Colonic mucosa (tissue), 4 donors: ENCODE results near the gene SAP30L. TPM values are rescaled to one million over a fixed set of nuclear protein-coding genes. Genes with fewer than 3 reads are reported as not detected.

Source experiments
- DNase-seq: peaks from one replicate; pipeline ENCODE4 v3.0.0-alpha.2; 2020
- H3K27ac ChIP-seq: fragments of 200-600 bp; one replicate; pipeline ENCODE4 v1.8.0; 2021
- H3K27me3 ChIP-seq: fragments of 200-600 bp; one replicate; pipeline ENCODE4 v1.8.0; 2021
- H3K36me3 ChIP-seq: fragments of 200-600 bp; one replicate; pipeline ENCODE4 v1.8.0; 2021
- H3K4me1 ChIP-seq: fragments of 200-600 bp; one replicate; pipeline ENCODE4 v1.8.0; 2021; ENCODE audit warnings: mild to moderate bottlenecking
- H3K4me3 ChIP-seq: fragments of 200-600 bp; one replicate; pipeline ENCODE4 v1.8.0; 2021
- H3K9ac ChIP-seq, 2 donors: one replicate each; pipeline ENCODE4 v1.7.0; 2013; ENCODE audit warnings: control low read depth in 2 of 2, low read depth in 2 of 2, low read length in 2 of 2
- H3K9me3 ChIP-seq: fragments of 200-600 bp; one replicate; pipeline ENCODE4 v1.8.0; 2021
- CTCF ChIP-seq: fragments of 200-600 bp; IDR thresholded peaks from one replicate; pipeline ENCODE4 v1.8.0; 2022; ENCODE audit warnings: antibody characterized with exemption, mild to moderate bottlenecking
- intact Hi-C: fragments of 100-400 bp; cut with DNase I; formaldehyde crosslinking; loops from one replicate; pipeline ENCODE4 v1.14.1; 2022
- total RNA-seq, 2 donors: library from RNA; stranded (reverse); fragmentation: NEBNext Ultra II Directional in 1 of 2; extraction: Animal tissue kit (Norgen Biotek cat#: 25700) in 1 of 2; gene quantifications; one replicate each; pipeline ENCODE4 v1.2.1, GENCODE V29; 2021
- donor health status: healthy.
- donor health status: DM: no; HTN: no; CAD: no.
- donor health status: DM: no; HTN: no; CAD: no.

SAP30L gene
- total RNA-seq, 2 donors from 2014 or later, result 38.2 to 47.0 TPM

- TF ChIP-seq CTCF, result no peak
- H3K9me3 ChIP-seq, result no peaks in the 10 kb centered on the region
- H3K4me1 ChIP-seq, result peaks cover 10% of the 10 kb centered on the region
- DNase-seq, result no peak
- H3K27me3 ChIP-seq, result no peaks in the 10 kb centered on the region
- no peak overlapping the region for H3K27ac ChIP-seq
- intact Hi-C loops, result loop anchor here (10.0 kb wide), 1 partner anchor 427 kb away; no protein-coding TSS in a partner anchor
- H3K4me3 ChIP-seq, result no peak overlapping the region
- H3K36me3 ChIP-seq, result no peaks in the 10 kb centered on the region
- no peak overlapping the region for H3K9ac ChIP-seq
Observed at GRCh38 chr5:154401931-154402330, 43.9 kb upstream of the SAP30L start.

- H3K9me3 ChIP-seq, result no peaks in the 10 kb centered on the region
- no peak overlapping the region for H3K4me3 ChIP-seq
- no peak overlapping the region for H3K27ac ChIP-seq
- H3K4me1 ChIP-seq, result peaks cover 10% of the 10 kb centered on the region
- no peak overlapping the region for H3K9ac ChIP-seq
- H3K36me3 ChIP-seq, result no peaks in the 10 kb centered on the region
- H3K27me3 ChIP-seq, result no peaks in the 10 kb centered on the region
- TF ChIP-seq CTCF, result no peak
- no peak for DNase-seq
- intact Hi-C loops, result loop anchor here (10.0 kb wide), 1 partner anchor 428 kb away; no protein-coding TSS in a partner anchor
Observed at GRCh38 chr5:154402611-154403010, 43.2 kb upstream of the SAP30L start.

DNA sequence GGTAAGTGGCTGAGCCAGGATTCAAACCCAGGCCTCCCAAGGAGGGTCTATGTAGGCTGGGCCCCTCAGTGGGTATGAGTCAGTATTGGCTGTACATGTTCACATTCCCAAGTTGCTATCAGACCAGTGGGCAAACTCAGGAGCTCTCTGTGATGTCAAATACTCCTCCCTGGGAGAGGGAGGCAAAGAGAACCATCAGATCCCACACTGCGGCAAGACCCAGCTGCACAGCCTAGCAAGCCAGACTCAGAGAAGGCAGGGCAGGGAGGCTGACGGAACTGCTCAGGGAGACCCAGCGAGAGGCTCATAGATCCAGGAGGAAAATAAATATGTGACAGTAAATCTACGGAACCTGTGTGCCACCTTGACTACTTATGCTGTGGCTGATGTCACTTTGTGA, 42.6 kb upstream of the SAP30L start:
- H3K4me3 ChIP-seq, result no peak overlapping the region
- TF ChIP-seq CTCF, result no peak
- no peak overlapping the region for H3K27ac ChIP-seq
- H3K9me3 ChIP-seq, result no peaks in the 10 kb centered on the region
- intact Hi-C loops, result loop anchor here (10.0 kb wide), 1 partner anchor 428 kb away; no protein-coding TSS in a partner anchor
- no peaks in the 10 kb centered on the region for H3K36me3 ChIP-seq
- H3K4me1 ChIP-seq, result peaks cover 8% of the 10 kb centered on the region
- H3K27me3 ChIP-seq, result no peaks in the 10 kb centered on the region
- no peak overlapping the region for H3K9ac ChIP-seq
- no peak for DNase-seq

- no peak for TF ChIP-seq CTCF
Observed at GRCh38 chr5:154403776-154404387, 41.9 kb upstream of the SAP30L start.

DNA sequence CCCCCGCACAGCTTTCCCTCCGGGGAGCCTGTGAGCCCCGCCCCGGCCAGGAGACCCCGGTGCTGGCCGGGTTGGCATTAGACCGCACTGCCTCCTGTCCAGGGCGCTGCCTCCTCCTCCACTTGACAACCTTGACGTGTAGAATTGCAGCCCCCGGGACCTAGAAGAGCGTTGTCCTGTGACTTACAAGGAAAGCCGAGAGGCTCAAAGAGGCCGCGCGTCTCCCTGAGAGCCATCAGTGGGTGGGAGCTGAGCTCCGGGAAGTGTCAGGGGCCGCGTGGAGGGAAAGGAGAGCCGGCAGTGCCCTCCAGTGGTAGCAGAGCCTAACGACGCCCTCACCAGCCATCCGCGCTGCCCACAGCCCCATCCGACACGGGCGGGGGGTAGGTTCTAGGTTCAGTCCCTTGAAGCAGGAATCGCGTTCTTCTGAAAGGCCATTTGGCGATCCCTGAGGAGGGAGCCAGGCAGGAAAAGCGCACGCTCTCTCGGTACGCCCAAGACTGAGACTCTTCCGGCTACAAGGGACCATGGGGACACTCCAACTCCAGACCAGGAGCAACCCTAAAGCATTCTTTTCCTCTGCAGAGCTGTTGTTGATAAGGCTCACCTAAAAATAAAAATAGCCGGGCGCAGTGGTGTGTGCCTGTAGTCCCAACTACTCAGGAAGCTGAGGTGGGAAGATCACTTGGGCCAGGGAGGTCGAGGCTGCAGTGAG, 40.6 kb upstream of the SAP30L start:
- intact Hi-C loops, result loop anchor here (2.0 to 10.0 kb wide), 2 partner anchors 332 to 430 kb away; no protein-coding TSS in a partner anchor
- peak; percentile 77 for DNase-seq
- Histone ChIP-seq H3K4me1 (peaks cover 8% of the 10 kb centered on the region), H3K27me3 (no peaks in the 10 kb centered on the region), H3K36me3 (no peaks in the 10 kb centered on the region), H3K4me3 (peak overlapping the region; percentile 12), H3K9me3 (no peaks in the 10 kb centered on the region), H3K27ac (no peak overlapping the region), H3K9ac (peak overlapping the region in 1 of 2 donors; percentile 57)
- peak; percentile 84 for TF ChIP-seq CTCF

More at GRCh38 chr5:154403776-154404387, 41.9 kb upstream of the SAP30L start:
- intact Hi-C loops, result loop anchor here (2.0 to 10.0 kb wide), 2 partner anchors 331 to 429 kb away; no protein-coding TSS in a partner anchor
- no peak for DNase-seq
- Histone ChIP-seq H3K27ac (no peak overlapping the region), H3K4me3 (no peak overlapping the region), H3K9me3 (no peaks in the 10 kb centered on the region), H3K27me3 (no peaks in the 10 kb centered on the region), H3K4me1 (peaks cover 8% of the 10 kb centered on the region), H3K9ac (no peak overlapping the region), H3K36me3 (no peaks in the 10 kb centered on the region)
